HCT116 (cell line): ENCODE results near the gene SYNE2. TPM values are rescaled to one million over a fixed set of nuclear protein-coding genes. Genes with fewer than 3 reads are reported as not detected.

Source experiments
- ATAC-seq: fragments of 200-7000 bp; cut with Tn5 transposase; 2 replicates; pipeline ENCODE4 v1.9.1; 2020; ENCODE audit warnings: mild to moderate bottlenecking, moderate library complexity
- BruUV-seq: library from RNA; stranded (reverse); fragments of 400-500 nt; replicated peaks from 2 replicates; lab custom pipeline; 2021; lab: Mats Ljungman, UMichigan
- CTCF ChIA-PET: fragments of 300-600 bp; sonication (Branson Sonifier 250); formaldehyde crosslinking; loops from one replicate; lab custom pipeline; 2021; ENCODE audit warnings: antibody characterized with exemption; lab: Charles Lee
- POLR2A ChIA-PET: fragments of 300-600, 350-600 bp; sonication (Branson Sonifier 250); formaldehyde crosslinking; loops from one replicate; lab custom pipeline; 2021; ENCODE audit warnings: antibody characterized with exemption; lab: Charles Lee
- RAD21 ChIA-PET, 2 experiments: fragments of 300-600 bp; sonication (Branson Sonifier 250); formaldehyde crosslinking; loops; one replicate each; lab custom pipeline; 2023; ENCODE audit warnings: low total read pairs in 2 of 2; ENCODE audit not compliant: uncharacterized antibody in 2 of 2, unreplicated experiment in 2 of 2, low non-redundant PET in 1 of 2; lab: Charles Lee
- DNase-seq: peaks from one replicate; pipeline ENCODE4 v3.0.0-alpha.2; 2010; ENCODE audit warnings: low read depth, low spot score
- H2AFZ ChIP-seq: fragments of 200-600 bp; shearing (Covaris generic), sonication (generic); 2 replicates; pipeline ENCODE4 v1.6.1; 2017; ENCODE audit warnings: low read depth, mixed run types, mixed read lengths, antibody characterized with exemption, low read length; ENCODE audit not compliant: poor library complexity, severe bottlenecking
- H3K27ac ChIP-seq: 2 replicates; pipeline ENCODE4 v1.5.1; 2012; ENCODE audit warnings: low read depth, low read length
- H3K27me3 ChIP-seq: fragments of 200-600 bp; sonication (generic); 2 replicates; pipeline ENCODE4 v1.6.1; 2016; ENCODE audit warnings: mixed run types, low read length, mixed read lengths; ENCODE audit not compliant: insufficient read depth
- H3K36me3 ChIP-seq, 2 experiments: fragments of 200-500 bp in 1 of 2; fragments of 200-600 bp in 1 of 2; sonication (Bioruptor generic) in 1 of 2; sonication (generic) in 1 of 2; 2 replicates each; pipeline versions ENCODE4 v1.5.1 to v1.6.1; 2014 to 2016; ENCODE audit warnings: low read length in 2 of 2, inconsistent platforms in 1 of 2, mixed read lengths in 1 of 2, mixed run types in 1 of 2; ENCODE audit not compliant: insufficient read depth in 2 of 2, control insufficient read depth in 1 of 2
- H3K4me1 ChIP-seq, 2 experiments: fragments of 200-600 bp in 1 of 2; sonication (generic) in 1 of 2; 2 replicates each; pipeline versions ENCODE4 v1.5.1 to v1.6.1; 2012 to 2017; ENCODE audit warnings: low read length in 2 of 2, inconsistent platforms in 1 of 2, mild to moderate bottlenecking in 1 of 2, mixed read lengths in 1 of 2, mixed run types in 1 of 2, moderate library complexity in 1 of 2; ENCODE audit not compliant: insufficient read depth in 2 of 2, control insufficient read depth in 1 of 2
- H3K4me2 ChIP-seq: fragments of 200-600 bp; sonication (generic); 2 replicates; pipeline ENCODE4 v1.6.1; 2017; ENCODE audit warnings: mixed run types, low read length, mixed read lengths
- H3K4me3 ChIP-seq, 2 experiments: fragments of 200-600 bp in 1 of 2; sonication (generic) in 1 of 2; replicated peaks in 1 of 2; 2 replicates each; pipeline ENCODE4 v1.5.1; 2011 to 2016; ENCODE audit warnings: low read length in 2 of 2, control low read depth in 1 of 2, low read depth in 1 of 2, mild to moderate bottlenecking in 1 of 2, mixed read lengths in 1 of 2, mixed run types in 1 of 2
- H3K79me2 ChIP-seq: fragments of 200-600 bp; sonication (generic); 2 replicates; pipeline ENCODE4 v1.6.1; 2017; ENCODE audit warnings: mild to moderate bottlenecking, mixed run types, low read length, moderate library complexity, mixed read lengths; ENCODE audit not compliant: insufficient read depth
- H3K9ac ChIP-seq: fragments of 200-600 bp; sonication (generic); 2 replicates; pipeline ENCODE4 v1.6.1; 2016; ENCODE audit warnings: low read length, mixed read lengths
- H3K9me2 ChIP-seq: fragments of 200-600 bp; sonication (generic), shearing (Covaris generic); 2 replicates; pipeline ENCODE4 v1.6.1; 2017; ENCODE audit warnings: mixed run types, mild to moderate bottlenecking, moderate library complexity; ENCODE audit not compliant: insufficient read depth
- H3K9me3 ChIP-seq, 2 experiments: fragments of 200-500 bp in 1 of 2; fragments of 200-600 bp in 1 of 2; sonication (Bioruptor generic) in 1 of 2; sonication (generic) in 1 of 2; 2 replicates each; pipeline ENCODE4 v1.6.1; 2014 to 2017; ENCODE audit warnings: low read length in 2 of 2, mixed read lengths in 2 of 2, inconsistent platforms in 1 of 2, low read depth in 1 of 2, mild to moderate bottlenecking in 1 of 2, mixed run types in 1 of 2, moderate library complexity in 1 of 2; ENCODE audit not compliant: control insufficient read depth in 1 of 2, insufficient read depth in 1 of 2
- H4K20me1 ChIP-seq: fragments of 200-600 bp; sonication (generic), shearing (Covaris generic); 2 replicates; pipeline ENCODE4 v1.6.1; 2017; ENCODE audit warnings: mixed run types, mild to moderate bottlenecking, moderate library complexity; ENCODE audit not compliant: insufficient read depth
- MAX ChIP-seq: IDR thresholded peaks from 2 replicates; pipeline ENCODE4 v1.6.1; 2012
- SIN3A ChIP-seq: IDR thresholded peaks from 2 replicates; pipeline ENCODE4 v1.6.1; 2012; ENCODE audit warnings: low read depth
- SRF ChIP-seq: IDR thresholded peaks from 2 replicates; pipeline ENCODE4 v1.6.1; 2012; ENCODE audit warnings: low read depth
- TCF7L2 ChIP-seq: IDR thresholded peaks from 2 replicates; pipeline ENCODE4 v1.7.0; 2011; ENCODE audit warnings: borderline replicate concordance, inconsistent platforms; ENCODE audit not compliant: insufficient read depth, insufficient read length; ENCODE audit errors: extremely low read depth
- ZFX ChIP-seq: fragments of 450-650 bp; IDR thresholded peaks from 2 replicates; pipeline ENCODE4 v1.6.1; 2017
- intact Hi-C: fragments of 100-400 bp; cut with micrococcal nuclease; formaldehyde crosslinking; loops from 2 replicates; pipeline ENCODE4 v1.10.0; 2022
- total RNA-seq: library from RNA; stranded (reverse); gene quantifications from one replicate; pipeline ENCODE4 v1.2.1, GENCODE V29; 2021; ENCODE audit not compliant: unreplicated experiment

SYNE2 gene
- total RNA-seq, 1 experiment from 2014 or later = 28.8 TPM

DNA sequence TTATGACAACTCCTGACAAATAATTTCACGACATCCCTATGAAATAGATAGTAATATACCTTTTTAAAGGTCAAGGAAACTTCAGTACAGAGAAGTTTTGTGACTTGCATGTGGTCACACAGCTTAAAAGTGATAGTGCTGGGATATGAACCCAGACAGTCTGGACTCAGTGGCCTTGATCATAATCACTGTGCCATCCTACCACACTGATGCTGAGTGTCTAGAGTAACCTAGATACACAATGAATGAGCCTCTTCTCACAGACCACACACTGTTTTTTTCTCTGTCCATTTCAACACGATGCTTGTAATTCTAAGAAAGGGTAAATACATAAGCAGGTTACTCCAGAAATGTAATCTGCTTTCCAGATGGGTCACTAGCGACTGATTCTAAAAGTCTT, 88.2 kb downstream of the SYNE2 start:
- Histone ChIP-seq H3K27ac (no peak overlapping the region), H2AFZ (no peak overlapping the region), H3K4me3 (no peak overlapping the region), H3K9ac (no peak overlapping the region), H3K4me1 (no peaks in the 10 kb centered on the region), H3K4me2 (no peak overlapping the region), H3K9me3 (no peaks in the 10 kb centered on the region), H3K36me3 (peaks cover 0 to 4% of the 10 kb centered on the region in 2 experiments; a peak in 2 of 4 replicates), H3K27me3 (no peaks in the 10 kb centered on the region), H3K9me2 (no peaks in the 10 kb centered on the region), H3K79me2 (no peaks in the 10 kb centered on the region), H4K20me1 (no peaks in the 10 kb centered on the region)
- BruUV-seq = no TSS peak
- CTCF ChIA-PET = no interaction called here
- POLR2A ChIA-PET = no interaction called here
- ATAC-seq = no peak
- intact Hi-C loops = no loop called here
- no peak for TF ChIP-seq TCF7L2
- no peak for DNase-seq
- RAD21 ChIA-PET = no interaction called here

DNA sequence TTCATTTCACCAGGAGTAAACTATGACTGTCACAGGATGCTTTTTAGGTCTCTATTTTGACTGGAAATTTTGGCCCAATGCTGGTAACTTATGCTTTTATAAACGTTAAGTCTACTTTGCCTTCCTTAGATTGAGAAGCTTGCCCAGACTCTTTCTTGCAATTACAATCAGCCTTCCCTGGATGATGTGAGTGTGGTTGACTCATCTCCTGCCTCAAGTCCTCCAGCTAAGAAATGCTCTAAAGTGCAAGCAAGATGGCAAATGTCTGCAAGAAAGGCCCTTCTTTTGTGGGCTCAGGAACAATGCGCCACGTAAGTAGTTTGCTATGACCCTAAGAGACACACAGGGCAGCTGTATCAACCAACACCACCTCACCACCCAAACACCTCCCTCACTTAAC, 96.9 kb downstream of the SYNE2 start:
- no peaks in the 10 kb centered on the region for H3K9me2 ChIP-seq
- ATAC-seq (no peak), DNase-seq (no peak)
- H3K4me1 ChIP-seq = no peaks in the 10 kb centered on the region
- no peak overlapping the region for H3K4me3 ChIP-seq
- peaks cover 0 to 2% of the 10 kb centered on the region in 2 experiments; a peak in 1 of 4 replicates for H3K36me3 ChIP-seq
- H3K4me2 ChIP-seq = no peak overlapping the region
- no TSS peak for BruUV-seq
- intact Hi-C loops = no loop called here
- POLR2A ChIA-PET = no interaction called here
- RAD21 ChIA-PET = no interaction called here
- no peak overlapping the region for H2AFZ ChIP-seq
- no peaks in the 10 kb centered on the region for H3K27me3 ChIP-seq
- no peaks in the 10 kb centered on the region for H3K9me3 ChIP-seq
- CTCF ChIA-PET = no interaction called here
- H3K9ac ChIP-seq = no peak overlapping the region
- TF ChIP-seq SIN3A (no peak), ZFX (no peak), MAX (no peak), SRF (no peak)
- no peak overlapping the region for H3K27ac ChIP-seq
- no peaks in the 10 kb centered on the region for H3K79me2 ChIP-seq
- no peaks in the 10 kb centered on the region for H4K20me1 ChIP-seq
